ENCODE measurements around the gene DYRK3.

- TF ChIP-seq CTCF (IDR thresholded peaks at IDR 0.05), result no peak
- TF ChIP-seq POLR2A (IDR thresholded peaks at IDR 0.05), result no peak
- TF ChIP-seq POLR2AphosphoS5 (IDR thresholded peaks at IDR 0.05; ENCODE audit: insufficient read depth in 1 of 2, low read depth in 1 of 2), result no peak
Measured at GRCh38 chr1:206695733-206696132, 60.4 kb downstream of the DYRK3 start.

Measured in vagina (tissue), 2 donors.